CD4-positive, CD25-positive, alpha-beta regulatory T cell (primary cell): Measurements from ENCODE around the gene OSCP1. TPM values are rescaled to one million over a fixed set of nuclear protein-coding genes. Genes with fewer than 3 reads are reported as not detected.
A peak's percentile ranks its signal among the peaks of the same experiment; 100 is the strongest.
"Not testable (repeated sequence)": the region's sequence is repeated elsewhere in the genome, so short reads cannot be mapped to it uniquely, and the experiment has no call there.

Experiments used
- ATAC-seq, 2 donors: fragments of 150-1000 bp; cut with Tn5 transposase; one replicate each; pipeline ENCODE4 v1.10.0; 2021; ENCODE audit warnings: low read depth in 2 of 2, moderate number of reproducible peaks in 2 of 2, moderate library complexity in 1 of 2
- DNase-seq, 3 donors: peaks; one replicate each; pipeline versions ENCODE4 v3.0.0 to v3.0.0-alpha.2; 2012 to 2022; ENCODE audit warnings: mixed read lengths in 1 of 3
- H3K27ac ChIP-seq: one replicate; pipeline ENCODE4 v1.7.0; 2013; ENCODE audit warnings: mild to moderate bottlenecking, low read length; ENCODE audit not compliant: insufficient read depth, poor library complexity, severe bottlenecking
- H3K27me3 ChIP-seq: one replicate; pipeline ENCODE4 v1.7.0; 2013; ENCODE audit warnings: low read length; ENCODE audit not compliant: control insufficient read depth, insufficient read depth
- H3K36me3 ChIP-seq: one replicate; pipeline ENCODE4 v1.7.0; 2013; ENCODE audit warnings: mild to moderate bottlenecking, low read length, moderate library complexity; ENCODE audit not compliant: control insufficient read depth, insufficient read depth
- H3K4me1 ChIP-seq: 2 replicates; pipeline ENCODE4 v1.7.0; 2013; ENCODE audit warnings: mild to moderate bottlenecking, low read length; ENCODE audit not compliant: insufficient read depth, control insufficient read depth, poor library complexity, severe bottlenecking
- H3K4me3 ChIP-seq: one replicate; pipeline ENCODE4 v1.7.0; 2013; ENCODE audit warnings: low read depth, mild to moderate bottlenecking, low read length, moderate library complexity
- H3K9me3 ChIP-seq, 2 experiments: 1 replicate in 1 of 2; 2 replicates in 1 of 2; pipeline ENCODE4 v1.7.0; 2013; ENCODE audit warnings: low read length in 2 of 2, mild to moderate bottlenecking in 1 of 2, moderate library complexity in 1 of 2; ENCODE audit not compliant: control insufficient read depth in 2 of 2
- H3K27ac Mint-ChIP-seq, 3 donors: one replicate each; pipeline ENCODE4 v1.8.0; 2020 to 2022; ENCODE audit warnings: mild to moderate bottlenecking in 3 of 3, mixed read lengths in 3 of 3, moderate library complexity in 2 of 3
- H3K27me3 Mint-ChIP-seq: one replicate; pipeline ENCODE4 v1.8.0; 2022; ENCODE audit warnings: mild to moderate bottlenecking, mixed read lengths
- H3K36me3 Mint-ChIP-seq: one replicate; pipeline ENCODE4 v1.8.0; 2020; ENCODE audit warnings: mixed read lengths
- H3K4me1 Mint-ChIP-seq, 4 donors: one replicate each; pipeline ENCODE4 v1.8.0; 2020 to 2022; ENCODE audit warnings: mixed read lengths in 4 of 4, mild to moderate bottlenecking in 1 of 4
- H3K4me3 Mint-ChIP-seq, 4 donors: one replicate each; pipeline ENCODE4 v1.8.0; 2020 to 2022; ENCODE audit warnings: mild to moderate bottlenecking in 4 of 4, mixed read lengths in 4 of 4, moderate library complexity in 3 of 4
- H3K9me3 Mint-ChIP-seq, 7 donors: one replicate each; pipeline ENCODE4 v1.8.0; 2020 to 2022; ENCODE audit warnings: mixed read lengths in 7 of 7, mild to moderate bottlenecking in 3 of 7, moderate library complexity in 2 of 7
- polyA plus RNA-seq, 4 donors: library from polyadenylated mRNA; unstranded; fragments of 300-500 nt; fragmentation: Illumina TruSeq; gene quantifications; one replicate each; pipeline ENCODE4 v1.2.3, GENCODE V29; 2021
- total RNA-seq: library from RNA; stranded (reverse); gene quantifications from one replicate; pipeline ENCODE4 v1.2.3, GENCODE V29; 2022

OSCP1 gene, protein sequence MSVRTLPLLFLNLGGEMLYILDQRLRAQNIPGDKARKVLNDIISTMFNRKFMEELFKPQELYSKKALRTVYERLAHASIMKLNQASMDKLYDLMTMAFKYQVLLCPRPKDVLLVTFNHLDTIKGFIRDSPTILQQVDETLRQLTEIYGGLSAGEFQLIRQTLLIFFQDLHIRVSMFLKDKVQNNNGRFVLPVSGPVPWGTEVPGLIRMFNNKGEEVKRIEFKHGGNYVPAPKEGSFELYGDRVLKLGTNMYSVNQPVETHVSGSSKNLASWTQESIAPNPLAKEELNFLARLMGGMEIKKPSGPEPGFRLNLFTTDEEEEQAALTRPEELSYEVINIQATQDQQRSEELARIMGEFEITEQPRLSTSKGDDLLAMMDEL
- total RNA-seq (not detected), polyA plus RNA-seq (1 to 10 TPM in 2 of 4 donors, under 1 TPM in 2; 0.35 to 1.8 (median 0.73) TPM)

DNA sequence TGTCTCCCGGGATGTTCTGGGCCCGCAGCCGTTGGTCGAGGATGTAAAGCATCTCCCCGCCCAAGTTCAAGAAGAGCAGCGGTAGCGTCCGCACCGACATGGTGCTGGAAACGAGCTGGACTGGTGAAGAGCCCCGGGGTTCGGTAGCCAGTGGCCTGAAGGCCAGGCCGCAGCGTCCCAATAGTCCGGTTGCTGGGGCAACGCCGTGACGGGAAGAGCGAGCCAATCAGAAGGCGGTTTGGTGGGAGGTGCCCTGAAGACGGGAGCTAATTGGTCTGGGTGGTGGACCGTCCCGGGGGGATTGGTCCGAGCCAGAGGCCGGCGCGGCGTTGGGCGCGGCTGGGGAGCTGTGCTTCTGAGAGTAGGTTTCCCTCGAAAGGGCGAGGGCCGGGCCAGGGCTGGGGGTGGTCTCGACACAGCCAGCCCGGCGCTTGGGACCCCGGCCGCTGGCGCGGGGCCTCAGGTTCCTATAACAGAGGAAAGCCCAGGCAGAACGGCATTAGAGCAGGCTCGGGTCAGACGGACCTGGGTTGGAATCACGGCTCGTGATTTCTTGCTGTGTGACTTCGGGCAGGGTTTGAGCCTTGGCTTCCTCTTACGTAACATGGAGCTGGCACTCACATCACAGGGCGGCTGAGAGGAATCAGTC, at the start of gene OSCP1:
OSCP1 (minus strand) TSS at position 182 of the 649 bp plus-strand sequence; CDS start at position 100, 82 bp downstream.
- Mint-ChIP-seq H3K4me3 (peak within 1 kb of the TSS; percentile 91 to 95 (median 94)), H3K9me3 (no peaks in the 10 kb centered on the region), H3K36me3 (peaks cover 7% of the 10 kb centered on the region), H3K27ac (peak within 1 kb of the TSS; percentile 93 to 95 (median 95)), H3K27me3 (peaks cover 4% of the 10 kb centered on the region), H3K4me1 (peaks cover 9 to 20% (median 15%) of the 10 kb centered on the region in 4 donors)
- Histone ChIP-seq H3K4me1 (peaks cover 12% of the 10 kb centered on the region), H3K36me3 (peaks cover 9% of the 10 kb centered on the region), H3K27me3 (no peaks in the 10 kb centered on the region), H3K27ac (peak within 1 kb of the TSS; percentile 90), H3K4me3 (peak within 1 kb of the TSS; percentile 74), H3K9me3 (no peaks in the 10 kb centered on the region)
- ATAC-seq (peak; percentile 95 to 97), DNase-seq (peak; percentile 84 to 92 (median 85))

DNA sequence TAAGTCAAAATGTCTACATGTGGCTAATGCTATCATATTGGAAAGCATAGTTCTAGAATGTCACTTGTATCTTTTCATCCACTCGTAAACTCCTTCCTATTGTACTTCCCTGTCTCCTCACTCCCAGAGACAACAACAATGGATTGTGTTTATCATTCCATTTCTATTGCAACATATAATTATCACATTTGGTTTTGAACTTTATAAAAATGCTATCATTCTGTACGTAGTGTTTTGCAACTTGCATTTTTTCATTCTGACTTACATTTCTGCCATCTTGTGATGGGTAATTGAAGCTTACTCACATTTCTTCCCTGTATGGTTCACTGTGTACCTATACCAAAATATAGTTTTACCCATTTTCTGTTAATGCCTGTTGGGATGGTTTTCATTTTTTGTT, 47.0 kb upstream of the OSCP1 start:
- Mint-ChIP-seq H3K4me1 (no peaks in the 10 kb centered on the region), H3K27ac (no peak overlapping the region), H3K27me3 (peaks cover 24% of the 10 kb centered on the region), H3K4me3 (no peak overlapping the region), H3K9me3 (peaks cover 0 to 2% (median 0%) of the 10 kb centered on the region in 7 donors), H3K36me3 (peaks cover 5% of the 10 kb centered on the region)
- no peaks in the 10 kb centered on the region for H3K36me3 ChIP-seq
- no peak for ATAC-seq
- H3K4me3 ChIP-seq: no peak overlapping the region
- H3K27ac ChIP-seq: no peak overlapping the region
- DNase-seq: no peak
- H3K4me1 ChIP-seq: no peaks in the 10 kb centered on the region
- no peaks in the 10 kb centered on the region for H3K27me3 ChIP-seq
- H3K9me3 ChIP-seq: no peaks in the 10 kb centered on the region

DNA sequence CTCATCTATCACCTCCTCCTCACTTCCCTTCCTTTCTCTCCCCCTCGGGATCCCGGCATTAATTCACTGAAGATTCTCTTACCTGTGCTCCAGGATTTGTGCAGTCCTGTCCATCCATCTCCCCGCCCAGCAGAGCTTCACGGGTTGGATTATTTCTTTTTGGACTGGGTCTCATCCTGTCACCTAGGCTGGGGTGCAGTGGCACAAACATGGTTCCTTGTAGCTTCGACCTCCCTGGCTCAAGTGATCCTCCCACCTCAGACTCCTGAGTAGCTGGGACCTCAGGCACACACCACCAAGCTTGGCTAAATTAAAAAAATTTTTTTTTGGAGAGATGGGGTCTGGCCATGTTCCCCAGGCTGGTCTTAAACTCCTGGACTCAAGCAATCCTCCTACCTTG, 44.7 kb upstream of the OSCP1 start:
- peaks cover 17% of the 10 kb centered on the region for H3K27me3 Mint-ChIP-seq
- H3K4me3 ChIP-seq: no peak overlapping the region
- no peak overlapping the region for H3K27ac Mint-ChIP-seq
- no peak overlapping the region for H3K4me3 Mint-ChIP-seq
- ATAC-seq: no peak
- H3K36me3 Mint-ChIP-seq: peaks cover 5% of the 10 kb centered on the region
- no peak overlapping the region for H3K27ac ChIP-seq
- no peaks in the 10 kb centered on the region for H3K27me3 ChIP-seq
- DNase-seq: no peak
- no peaks in the 10 kb centered on the region for H3K36me3 ChIP-seq
- no peaks in the 10 kb centered on the region for H3K9me3 ChIP-seq
- peaks cover 0 to 2% (median 0%) of the 10 kb centered on the region in 7 donors for H3K9me3 Mint-ChIP-seq
- H3K4me1 Mint-ChIP-seq: no peaks in the 10 kb centered on the region
- H3K4me1 ChIP-seq: no peaks in the 10 kb centered on the region

DNA sequence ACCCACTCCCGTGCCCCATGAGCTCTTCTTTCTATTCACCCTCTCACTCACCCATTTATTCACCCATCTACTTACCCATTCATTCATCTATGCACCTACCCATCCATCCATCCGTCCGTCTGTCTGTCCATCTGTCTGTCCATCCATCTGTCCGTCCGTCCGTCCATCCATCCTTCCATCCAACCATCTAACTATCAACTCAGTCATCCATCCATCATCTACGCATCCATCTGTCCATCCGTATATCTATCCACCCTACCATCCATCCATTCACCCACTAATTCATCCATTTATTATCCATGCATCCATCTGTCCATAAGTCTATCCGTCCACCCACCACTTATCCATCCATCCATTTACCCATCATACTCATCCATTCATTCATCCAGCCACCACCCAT, 43.3 kb upstream of the OSCP1 start:
- peaks cover 20% of the 10 kb centered on the region for H3K27me3 Mint-ChIP-seq
- no peak overlapping the region for H3K4me3 Mint-ChIP-seq
- H3K9me3 Mint-ChIP-seq: peaks cover 0 to 2% (median 0%) of the 10 kb centered on the region in 7 donors

DNA sequence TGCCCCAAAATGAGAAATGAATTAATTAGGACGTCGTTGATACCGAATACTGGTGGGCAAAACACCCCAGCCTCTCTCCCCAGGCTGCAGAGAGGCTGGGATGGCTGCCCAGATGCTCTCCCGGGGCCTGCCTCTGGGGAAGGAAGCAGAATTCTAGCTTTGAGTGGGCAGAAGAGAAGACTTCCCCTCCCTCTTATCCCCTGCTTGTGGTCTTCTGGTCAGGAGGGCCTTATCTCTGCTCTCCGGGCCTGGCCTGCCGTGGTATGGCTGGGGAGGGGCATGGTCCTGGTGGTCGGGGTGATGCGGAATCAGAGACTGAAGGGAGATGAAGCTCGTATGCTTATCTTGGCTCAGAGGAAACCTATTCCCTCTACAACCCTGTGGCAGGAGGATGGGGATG, 42.2 kb upstream of the OSCP1 start:
- Mint-ChIP-seq H3K27ac (peak overlapping the region in 1 of 3 donors; percentile 33), H3K36me3 (peaks cover 5% of the 10 kb centered on the region), H3K27me3 (peaks cover 19% of the 10 kb centered on the region), H3K4me3 (no peak overlapping the region), H3K9me3 (peaks cover 0 to 2% (median 0%) of the 10 kb centered on the region in 7 donors), H3K4me1 (no peaks in the 10 kb centered on the region)
- H3K27me3 ChIP-seq: no peaks in the 10 kb centered on the region
- no peaks in the 10 kb centered on the region for H3K9me3 ChIP-seq
- no peak for ATAC-seq
- H3K4me3 ChIP-seq: no peak overlapping the region
- H3K36me3 ChIP-seq: no peaks in the 10 kb centered on the region
- DNase-seq: no peak
- no peaks in the 10 kb centered on the region for H3K4me1 ChIP-seq
- no peak overlapping the region for H3K27ac ChIP-seq

More for the DNA sequence above, 43.3 kb upstream of the OSCP1 start:
- Mint-ChIP-seq H3K4me1 (no peaks in the 10 kb centered on the region), H3K27ac (no peak overlapping the region), H3K36me3 (peaks cover 5% of the 10 kb centered on the region)
- H3K27ac ChIP-seq: no peak overlapping the region
- H3K27me3 ChIP-seq: no peaks in the 10 kb centered on the region
- H3K4me1 ChIP-seq: no peaks in the 10 kb centered on the region
- no peaks in the 10 kb centered on the region for H3K36me3 ChIP-seq
- no peak for DNase-seq
- no peak for ATAC-seq
- no peak overlapping the region for H3K4me3 ChIP-seq
- H3K9me3 ChIP-seq: no peaks in the 10 kb centered on the region

DNA sequence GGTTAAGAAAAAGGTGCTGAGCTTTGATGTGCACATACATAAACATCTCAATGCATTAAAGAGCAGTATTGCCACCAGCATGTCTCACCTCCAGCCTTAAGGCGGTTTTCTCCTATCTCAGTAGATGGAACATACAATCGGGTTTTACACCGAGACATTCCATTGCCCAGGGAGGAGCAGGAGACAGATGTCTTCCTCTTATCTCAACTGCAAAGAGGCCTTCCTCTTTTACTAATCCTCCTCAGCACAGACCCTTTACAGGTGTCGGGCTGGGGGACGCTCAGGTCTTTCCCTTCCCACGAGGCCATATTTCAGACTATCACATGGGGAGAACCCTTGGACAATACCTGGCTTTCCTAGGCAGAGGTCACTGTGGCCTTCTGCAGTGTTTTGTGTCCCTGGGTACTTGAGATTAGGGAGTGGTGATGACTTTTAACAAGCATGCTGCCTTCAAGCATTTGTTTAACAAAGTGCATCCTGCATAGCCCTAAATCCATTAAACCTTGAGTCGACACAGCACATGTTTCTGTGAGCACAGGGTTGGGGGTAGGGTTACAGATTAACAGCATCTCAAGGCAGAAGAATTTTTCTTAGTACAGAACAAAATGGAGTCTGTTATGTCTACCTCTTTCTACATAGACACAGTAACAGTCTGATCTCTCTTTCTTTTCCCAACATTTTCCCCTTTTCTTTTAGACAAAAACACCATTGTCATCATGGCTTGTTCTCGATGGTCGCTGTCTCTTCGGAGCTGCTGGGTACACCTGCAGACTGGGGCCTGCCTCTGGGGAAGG, 39.2 kb upstream of the OSCP1 start:
- not testable (repeated sequence) for H3K36me3 ChIP-seq, H3K27ac Mint-ChIP-seq

DNA sequence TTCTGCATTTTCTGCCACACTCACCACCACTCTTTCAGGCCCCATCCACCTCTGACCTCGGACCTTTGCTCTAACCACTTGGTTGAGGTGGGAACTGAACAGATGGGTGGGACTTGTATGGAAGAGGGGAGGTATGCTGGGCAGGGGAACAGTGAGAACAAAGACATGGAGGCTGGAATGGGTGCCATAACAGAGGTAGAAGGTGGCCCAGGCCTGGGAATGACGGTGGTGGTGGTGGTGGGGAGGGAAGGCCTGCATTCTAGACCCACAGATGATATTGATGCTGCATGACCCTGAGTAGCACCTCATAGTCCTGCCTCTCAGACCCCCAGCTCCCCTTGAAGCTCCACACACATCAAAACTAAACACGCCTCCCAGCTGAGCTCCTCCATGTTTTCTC, 37.7 kb upstream of the OSCP1 start:
- Histone ChIP-seq H3K4me3 (no peak overlapping the region), H3K27me3 (no peaks in the 10 kb centered on the region), H3K36me3 (no peaks in the 10 kb centered on the region), H3K4me1 (no peaks in the 10 kb centered on the region), H3K9me3 (no peaks in the 10 kb centered on the region), H3K27ac (no peak overlapping the region)
- no peak overlapping the region for H3K27ac Mint-ChIP-seq
- no peak for DNase-seq
- H3K4me3 Mint-ChIP-seq: no peak overlapping the region
- no peak for ATAC-seq
- no peaks in the 10 kb centered on the region for H3K36me3 Mint-ChIP-seq
- no peaks in the 10 kb centered on the region for H3K4me1 Mint-ChIP-seq
- peaks cover 26% of the 10 kb centered on the region for H3K27me3 Mint-ChIP-seq
- H3K9me3 Mint-ChIP-seq: peaks cover 0 to 2% (median 0%) of the 10 kb centered on the region in 7 donors

More for the DNA sequence above, 39.2 kb upstream of the OSCP1 start:
- H3K9me3 Mint-ChIP-seq, H3K27me3 ChIP-seq, ATAC-seq, H3K36me3 Mint-ChIP-seq, DNase-seq, H3K4me1 ChIP-seq, H3K4me3 Mint-ChIP-seq, H3K4me3 ChIP-seq, H3K4me1 Mint-ChIP-seq, H3K9me3 ChIP-seq, H3K27ac ChIP-seq: not testable (repeated sequence)
- H3K27me3 Mint-ChIP-seq: peaks cover 26% of the 10 kb centered on the region
